Stimulated activated CD8-positive, alpha-beta memory T cell treated with anti-CD3 and anti-CD28 coated beads, Interleukin-4, amount 100 ng/mL, for 1 hour (primary cell): ENCODE data around the gene ATF5.

Experiments used
- DNase-seq, 2 donors: peaks; one replicate each; pipeline ENCODE4 v3.0.0-alpha.2; 2020; ENCODE audit warnings: low read depth in 2 of 2, low spot score in 1 of 2

Gene ATF5

DNA sequence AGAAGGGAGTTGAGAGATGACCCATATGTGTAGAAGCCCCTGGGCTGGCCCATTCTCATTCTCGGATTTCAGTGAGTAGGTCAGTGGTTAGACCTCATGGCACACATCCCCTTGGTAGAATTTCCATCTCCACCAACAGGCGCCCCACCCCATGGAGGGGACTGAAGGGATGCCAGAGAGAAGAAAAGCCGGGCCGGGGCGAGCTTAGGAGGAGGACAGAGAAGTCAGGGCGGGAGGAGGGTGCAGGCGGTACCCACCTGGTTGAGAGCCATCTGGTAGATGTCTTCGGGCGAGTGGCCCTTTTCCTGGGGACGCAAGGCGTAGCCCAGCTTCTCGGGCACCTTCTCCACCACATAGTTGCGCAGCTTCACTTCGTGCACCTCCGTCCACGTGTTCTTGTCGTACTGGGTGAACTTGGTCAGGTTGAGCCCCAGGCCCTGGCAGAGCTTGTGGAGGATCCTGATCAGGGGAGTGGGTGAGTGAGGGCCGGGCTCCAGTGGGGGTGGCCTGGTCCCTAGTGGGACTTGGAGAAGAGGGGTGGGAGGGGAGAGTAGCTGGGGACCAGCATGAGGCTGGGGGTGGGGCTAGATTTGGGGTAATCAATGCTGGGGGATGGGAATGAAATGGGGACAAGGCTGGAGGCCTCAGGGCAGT, 34.9 kb upstream of the ATF5 start:
- DNase-seq = no peak

DNA sequence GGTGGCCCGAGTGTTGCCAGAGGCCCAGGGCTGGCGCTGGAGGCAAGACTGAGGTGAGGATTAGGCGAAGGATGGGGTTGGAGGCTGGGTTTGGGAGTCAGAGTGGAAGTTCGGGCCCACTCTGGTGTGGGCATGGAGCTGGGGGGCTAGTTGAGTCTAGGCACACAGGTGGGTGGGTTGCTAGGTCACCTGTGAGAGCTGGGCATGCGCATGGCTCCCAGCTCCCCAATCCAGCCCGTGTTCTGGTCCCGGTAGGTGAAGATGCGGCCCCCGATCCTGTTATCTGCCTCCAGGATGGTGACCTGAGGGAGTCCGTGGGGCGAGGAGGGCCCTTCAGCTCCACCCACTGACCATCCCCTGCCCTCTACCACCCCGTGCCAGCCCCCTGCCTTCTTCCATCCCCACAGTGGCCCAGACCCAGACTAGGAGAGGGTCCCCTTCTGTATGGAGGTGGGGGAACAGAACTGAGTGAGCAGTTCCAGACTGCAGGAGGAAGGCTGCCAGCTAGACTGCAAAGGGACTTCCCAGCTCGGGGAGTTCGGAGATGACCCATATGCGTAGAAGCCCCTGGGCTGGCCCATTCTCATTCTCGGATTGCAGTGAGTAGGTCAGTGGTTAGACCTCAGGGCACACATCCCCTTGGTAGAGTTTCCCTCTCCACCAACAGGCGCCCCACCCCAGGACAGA, 34.0 kb upstream of the ATF5 start:
- DNase-seq = no peak

DNA sequence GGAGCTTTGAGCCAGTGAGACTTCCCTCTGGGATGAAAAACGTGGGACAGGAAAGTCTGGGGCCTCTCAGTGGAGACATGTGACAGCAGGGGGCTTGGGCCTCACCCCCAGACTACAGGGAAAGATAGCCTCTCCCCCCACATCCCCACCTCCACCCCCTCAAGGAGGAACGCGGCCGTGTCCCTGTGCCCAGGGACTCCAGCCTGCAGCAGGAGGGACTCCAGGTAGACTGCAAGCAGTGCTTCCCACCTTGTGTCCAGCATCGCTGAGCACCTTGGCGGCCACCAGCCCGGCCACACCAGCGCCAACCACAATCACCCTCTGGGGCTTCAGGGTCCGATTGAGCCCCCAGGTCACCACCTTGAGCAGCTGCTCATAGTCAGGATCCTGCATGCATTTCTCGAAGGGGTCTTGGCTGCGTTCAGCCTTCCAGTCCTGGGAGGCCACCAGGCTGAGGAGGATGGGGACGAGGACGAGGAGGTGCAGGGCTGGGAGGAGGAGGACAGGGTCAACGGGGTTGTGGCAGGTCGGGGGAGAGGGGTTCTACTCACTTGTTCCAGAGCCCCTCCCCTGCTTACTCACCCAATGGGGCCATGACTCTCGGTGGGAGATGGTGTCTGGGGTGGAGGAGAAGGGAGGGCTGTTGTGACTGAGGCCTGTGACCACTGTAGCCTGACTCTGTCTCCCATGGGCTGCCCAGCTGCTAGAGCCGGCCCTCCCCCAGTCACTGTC, 33.3 kb upstream of the ATF5 start:
- no peak for DNase-seq

DNA sequence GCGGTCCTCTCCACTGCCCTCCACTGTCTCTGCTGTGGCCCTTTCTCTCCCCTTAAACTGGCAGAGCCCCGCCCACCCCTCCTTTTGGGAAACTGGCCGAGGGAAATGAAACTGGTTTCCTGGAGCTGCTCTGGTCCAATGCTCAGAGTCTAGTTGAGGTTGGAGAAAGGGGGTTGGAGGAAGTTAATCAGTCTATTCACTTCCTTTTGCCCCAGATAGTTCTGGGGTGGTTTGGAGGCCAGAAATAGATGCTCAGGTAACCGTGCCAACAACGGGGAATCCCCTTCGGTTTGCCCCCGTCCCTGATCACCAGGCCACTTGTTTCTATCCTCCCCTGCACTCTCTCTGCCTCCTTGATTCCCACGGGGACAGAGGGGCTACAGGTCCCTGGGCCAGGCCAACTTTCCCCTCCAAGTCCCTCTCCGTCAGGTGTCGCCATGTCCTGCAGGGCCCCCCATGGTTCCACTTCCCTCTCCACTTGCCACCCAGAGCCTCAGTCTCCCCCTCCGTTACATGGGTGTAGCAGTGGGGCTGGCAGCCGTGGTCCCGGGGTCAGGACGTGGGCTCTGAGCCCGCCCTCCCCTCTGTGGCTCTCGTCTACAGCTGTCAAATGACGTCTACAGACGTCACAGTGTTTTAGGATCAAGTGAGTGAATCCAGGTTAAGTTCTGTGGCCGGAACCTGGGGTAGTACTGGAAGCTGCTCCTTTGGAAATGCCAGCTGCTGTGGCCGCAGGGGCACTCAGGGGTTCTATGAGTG, 32.0 kb upstream of the ATF5 start, which contains the start of gene IL4I1:
Gene IL4I1 (minus strand): TSS at position 25 of the 759 bp plus-strand sequence. CDS start 727 bp downstream, outside the sequence.
- DNase-seq = peak in 1 of 2 donors; percentile 38

DNA sequence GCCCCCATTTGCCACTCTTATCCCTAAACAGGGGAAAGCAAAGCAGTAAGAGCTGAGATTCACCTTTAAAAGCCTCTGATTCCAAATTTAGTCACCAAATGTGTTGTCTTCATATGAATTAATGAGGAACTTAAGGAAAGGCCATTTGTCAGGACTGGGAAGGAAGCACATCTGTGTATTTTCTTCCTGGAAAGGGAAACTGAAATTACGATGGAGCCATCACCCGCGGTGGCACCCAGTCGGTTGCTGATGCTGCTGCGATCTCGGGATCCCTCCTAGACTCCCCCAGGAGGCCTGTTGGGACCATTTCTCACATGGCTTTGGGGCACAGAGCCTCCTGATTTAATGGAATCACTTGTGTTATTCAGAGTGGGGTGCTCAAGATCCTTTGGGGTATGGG, 24.9 kb upstream of the ATF5 start:
- no peak for DNase-seq

DNA sequence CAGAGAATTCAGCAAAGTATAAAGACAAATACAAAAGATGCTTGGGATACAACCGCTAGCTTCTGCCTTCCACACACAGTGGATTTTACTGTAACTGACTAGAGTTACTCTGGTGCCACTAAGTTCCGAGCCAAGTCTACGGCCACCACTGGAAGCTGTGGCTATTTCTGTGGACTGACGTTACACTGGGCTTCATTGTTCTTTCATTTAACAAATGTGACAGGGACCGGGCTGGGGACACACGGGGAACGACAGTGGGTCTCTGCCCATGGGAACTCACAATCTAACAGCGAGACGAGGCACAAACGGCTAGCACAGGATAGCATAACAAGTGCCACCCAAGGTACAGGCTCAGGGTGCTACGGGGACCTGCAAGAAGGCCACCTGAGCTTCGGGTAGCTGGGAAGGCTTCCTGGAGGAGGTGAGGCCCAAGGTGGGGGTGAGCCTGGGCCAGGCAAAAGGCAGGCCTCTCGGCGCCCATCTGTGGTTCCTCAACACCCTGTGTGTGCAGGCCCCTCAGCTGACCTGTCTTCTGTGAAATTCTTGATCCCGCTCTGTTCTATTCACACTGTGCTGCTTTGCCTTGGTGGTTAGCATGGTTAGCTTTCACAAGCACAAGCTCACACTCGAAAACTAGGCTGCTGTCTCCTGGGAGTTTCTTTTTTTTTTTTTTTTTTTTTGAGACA, 22.0 kb upstream of the ATF5 start:
- DNase-seq = no peak

- no peak for DNase-seq
Observed at GRCh38 chr19:49907745-49908446, 21.1 kb upstream of the ATF5 start.

- no peak for DNase-seq
Observed at GRCh38 chr19:49908480-49909420, 20.3 kb upstream of the ATF5 start.

DNA sequence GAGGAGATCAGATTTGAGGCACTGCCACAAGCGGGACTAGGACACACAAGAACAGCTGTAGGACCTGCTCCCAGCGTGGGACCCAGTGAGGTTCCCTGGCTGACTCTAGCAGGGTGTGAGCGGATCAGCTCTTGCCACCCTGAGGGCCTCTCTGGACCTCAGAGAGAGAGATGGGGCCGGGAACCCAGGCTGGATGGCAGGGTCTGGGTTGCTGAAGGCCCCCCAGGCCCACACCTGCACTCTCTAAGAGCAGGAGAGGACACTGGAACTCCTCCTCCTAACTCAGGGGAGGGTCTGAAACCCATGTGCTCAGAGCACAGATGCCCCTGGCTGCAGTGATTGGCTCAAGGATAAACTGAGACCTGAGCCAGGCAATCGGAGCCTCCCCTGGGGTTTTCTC, 18.8 kb upstream of the ATF5 start:
- no peak for DNase-seq

DNA sequence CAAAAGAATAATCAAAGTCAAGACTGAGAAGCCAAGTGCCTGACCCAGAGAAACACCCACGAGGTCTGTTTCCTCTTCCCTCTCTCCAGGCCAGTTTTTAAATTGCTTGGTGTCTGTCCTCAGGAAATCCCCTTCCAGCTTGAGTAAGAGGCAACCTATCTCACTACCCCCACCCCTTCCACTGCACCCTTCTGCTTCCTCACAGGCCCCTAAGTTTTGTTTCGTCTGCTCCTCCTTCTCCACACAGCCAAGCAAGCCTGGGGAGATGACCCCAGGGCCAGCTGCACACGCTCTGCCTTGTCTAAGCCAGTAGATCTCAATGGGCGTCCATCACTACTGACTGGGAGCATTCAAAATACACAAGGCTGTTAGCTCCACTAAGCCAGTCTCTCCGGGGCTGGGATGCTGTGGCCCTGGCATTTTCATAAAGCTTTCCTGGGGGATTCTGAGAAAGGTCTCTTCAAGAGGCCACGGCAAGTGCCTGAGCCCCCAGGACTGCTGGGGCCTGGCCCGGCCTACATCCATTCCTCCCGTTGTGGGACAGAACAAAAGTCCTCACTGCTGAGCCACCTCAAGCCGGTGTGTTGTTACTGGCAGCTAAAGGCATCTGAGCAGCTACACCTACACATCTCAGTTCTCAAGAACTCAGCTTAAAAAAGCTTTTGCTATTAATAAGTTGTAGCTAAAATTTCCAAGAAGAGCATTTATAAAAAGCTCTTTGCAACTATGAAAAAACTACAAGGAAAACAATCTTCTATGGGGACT, 17.4 kb upstream of the ATF5 start:
- DNase-seq = no peak

GRCh38 chr19:49912965-49913685, 15.9 kb upstream of the ATF5 start:
- no peak for DNase-seq

DNA sequence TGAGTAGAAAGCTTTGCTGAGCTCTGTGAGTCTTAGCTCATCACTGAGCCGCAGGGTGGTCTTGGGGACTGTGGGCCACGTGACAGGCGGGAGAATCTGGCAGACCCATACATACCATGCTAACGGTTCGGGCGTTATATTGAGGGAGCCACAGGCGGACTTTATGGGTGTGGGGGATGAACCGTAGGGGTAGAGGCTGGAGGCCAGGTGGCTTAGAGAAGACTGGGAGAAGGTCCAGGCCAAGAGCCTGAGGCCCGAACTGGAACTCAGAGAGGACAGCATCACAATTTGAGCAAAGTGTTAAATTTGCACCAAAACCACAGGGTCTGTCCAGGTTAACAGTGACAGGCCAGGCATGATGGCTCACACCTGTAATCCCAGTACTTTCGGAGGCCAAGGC, 15.3 kb upstream of the ATF5 start:
- DNase-seq = no peak

- DNase-seq = no peak
Observed at GRCh38 chr19:49915271-49915670, 13.7 kb upstream of the ATF5 start.

GRCh38 chr19:49916839-49917733, 11.9 kb upstream of the ATF5 start:
- no peak for DNase-seq

DNA sequence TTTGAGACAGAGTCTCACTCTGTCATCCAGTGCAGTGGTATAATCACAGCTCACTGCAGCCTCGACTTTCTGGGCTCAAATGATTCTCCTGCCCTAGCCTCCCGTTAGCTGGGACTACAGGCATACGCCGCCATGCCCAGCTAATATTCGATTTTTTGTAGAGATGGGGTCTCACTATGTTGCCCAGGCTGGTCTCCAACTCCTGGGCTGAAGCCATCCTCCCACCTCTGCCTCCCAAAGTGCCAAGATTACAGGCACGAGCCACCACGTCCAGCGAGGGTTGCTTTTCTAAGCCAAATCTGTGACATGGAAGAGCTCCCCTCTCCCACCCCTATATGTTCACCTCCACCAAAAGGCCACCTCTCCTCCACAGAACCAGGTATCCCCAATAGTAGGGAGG, 10.9 kb upstream of the ATF5 start:
- no peak for DNase-seq

DNA sequence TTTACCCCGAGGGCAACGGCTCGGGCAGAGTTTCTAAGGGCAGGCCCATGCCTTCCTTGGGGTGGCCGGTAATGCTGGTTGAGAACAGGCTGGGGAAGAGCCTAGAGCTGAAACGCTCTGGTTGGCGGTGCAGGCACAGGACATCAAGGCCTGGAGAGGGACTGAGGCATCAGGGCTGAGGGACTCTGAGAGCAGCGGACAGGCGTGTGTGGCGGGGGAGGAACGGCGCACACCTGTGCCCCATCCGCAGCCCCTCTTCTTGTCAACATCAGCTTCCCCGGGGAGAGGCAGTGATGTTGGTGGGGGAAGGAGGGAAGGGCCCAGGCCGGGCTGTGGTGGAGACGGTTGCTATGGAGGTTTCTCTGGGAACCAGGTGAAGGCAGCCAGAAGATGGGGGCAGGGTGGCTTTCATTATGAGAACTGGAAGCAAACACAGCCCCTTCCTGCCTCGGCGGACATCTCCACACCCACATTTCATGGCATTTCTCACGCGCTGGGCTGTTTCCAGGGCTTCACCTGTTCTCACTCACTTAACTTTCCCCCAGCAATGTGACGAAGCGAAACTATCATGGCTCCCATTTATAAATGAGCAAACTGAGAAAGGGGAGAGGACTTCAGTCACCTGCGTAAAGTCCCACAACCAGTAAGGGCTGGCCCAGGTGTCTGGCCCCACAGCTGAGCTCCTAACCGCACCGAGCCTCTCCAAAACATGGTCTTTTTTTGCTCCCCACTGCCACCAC, 8.2 kb upstream of the ATF5 start:
- no peak for DNase-seq
